H1 (cell line): ENCODE measurements around the gene ZBTB49. TPM values are rescaled to one million over a fixed set of nuclear protein-coding genes. Genes with fewer than 3 reads are reported as not detected.

ENCODE experiments used
- CTCF ChIA-PET: fragments of 300-600 bp; sonication (Branson Sonifier 250); formaldehyde crosslinking; loops from one replicate; lab custom pipeline; 2021; ENCODE audit not compliant: partially characterized antibody; lab: Charles Lee
- POLR2A ChIA-PET: fragments of 300-600 bp; sonication (Branson Sonifier 250); formaldehyde crosslinking; loops from one replicate; lab custom pipeline; 2021; ENCODE audit warnings: inconsistent platforms; ENCODE audit not compliant: partially characterized antibody; lab: Charles Lee
- DNase-seq, 2 experiments: peaks; one replicate each; pipeline versions ENCODE4 v3.0.0 to v3.0.0-alpha.2; 2010 to 2022; ENCODE audit warnings: low spot score in 2 of 2, low read depth in 1 of 2, mixed read lengths in 1 of 2
- FAIRE-seq: peaks from 2 replicates; lab custom pipeline; 2011; peaks lifted over from hg19 to GRCh38; lab: Jason Lieb, UNC
- H2AFZ ChIP-seq: 2 replicates; pipeline ENCODE4 v1.8.1; 2012; ENCODE audit warnings: low read length, inconsistent platforms
- H2AK5ac ChIP-seq: 2 replicates; pipeline ENCODE4 v1.6.1; 2013; ENCODE audit warnings: low read depth, low read length
- H2BK120ac ChIP-seq: replicated peaks from 2 replicates; pipeline ENCODE3; 2013; ENCODE audit warnings: low read depth, low read length, inconsistent platforms
- H2BK12ac ChIP-seq: 2 replicates; pipeline ENCODE4 v1.6.1; 2013; ENCODE audit warnings: low read depth, low read length
- H2BK15ac ChIP-seq: 2 replicates; pipeline ENCODE4 v1.6.1; 2013; ENCODE audit warnings: low read length
- H2BK20ac ChIP-seq: 2 replicates; pipeline ENCODE4 v1.6.1; 2013; ENCODE audit warnings: low read length
- H2BK5ac ChIP-seq: 2 replicates; pipeline ENCODE4 v1.6.1; 2013; ENCODE audit warnings: low read depth, low read length
- H3K14ac ChIP-seq: 2 replicates; pipeline ENCODE4 v1.6.1; 2013; ENCODE audit warnings: inconsistent platforms; ENCODE audit not compliant: insufficient read length
- H3K18ac ChIP-seq: 2 replicates; pipeline ENCODE4 v1.6.1; 2013; ENCODE audit warnings: low read length; ENCODE audit errors: extremely low read depth
- H3K23ac ChIP-seq: 2 replicates; pipeline ENCODE4 v1.6.1; 2013; ENCODE audit warnings: inconsistent platforms; ENCODE audit not compliant: insufficient read length
- H3K23me2 ChIP-seq: 2 replicates; pipeline ENCODE4 v1.6.1; 2013; ENCODE audit warnings: low read depth, low read length
- H3K27ac ChIP-seq: 2 replicates; pipeline ENCODE4 v1.6.1; 2011; ENCODE audit warnings: low read depth, low read length, inconsistent platforms
- H3K27me3 ChIP-seq, 4 experiments: replicated peaks in 1 of 4; 1 replicate in 1 of 4; 2 replicates in 3 of 4; pipeline versions ENCODE4 v1.6.1 to v1.8.1; 2011 to 2013; ENCODE audit warnings: low read length in 3 of 4, mild to moderate bottlenecking in 3 of 4, inconsistent platforms in 2 of 4, mixed read lengths in 2 of 4, moderate library complexity in 1 of 4; ENCODE audit not compliant: control insufficient read depth in 3 of 4, insufficient read depth in 3 of 4; ENCODE audit errors: extremely low read depth in 1 of 4
- H3K36me3 ChIP-seq, 4 experiments: 2 replicates each; pipeline versions ENCODE4 v1.6.1 to v1.8.1; 2011 to 2013; ENCODE audit warnings: mild to moderate bottlenecking in 4 of 4, low read length in 3 of 4, moderate library complexity in 2 of 4, control low read depth in 1 of 4, inconsistent platforms in 1 of 4; ENCODE audit not compliant: insufficient read depth in 4 of 4, control insufficient read depth in 2 of 4
- H3K4ac ChIP-seq: replicated peaks from 2 replicates; pipeline ENCODE3; 2013; ENCODE audit warnings: low read length, low read depth, mixed read lengths, inconsistent platforms; ENCODE audit not compliant: insufficient read length
- H3K4me1 ChIP-seq, 4 experiments: replicated peaks in 1 of 4; 1 replicate in 1 of 4; 2 replicates in 3 of 4; pipeline versions ENCODE4 v1.6.1 to v1.8.1; 2011 to 2013; ENCODE audit warnings: low read length in 3 of 4, inconsistent platforms in 2 of 4, mixed read lengths in 1 of 4; ENCODE audit not compliant: insufficient read depth in 4 of 4, control insufficient read depth in 3 of 4
- H3K4me2 ChIP-seq, 2 experiments: 2 replicates each; pipeline versions ENCODE4 v1.6.1 to v1.8.1; 2011 to 2013; ENCODE audit warnings: low read depth in 2 of 2, low read length in 2 of 2, control low read depth in 1 of 2, inconsistent platforms in 1 of 2, mild to moderate bottlenecking in 1 of 2; ENCODE audit not compliant: insufficient read depth in 1 of 2
- H3K4me3 ChIP-seq, 4 experiments: fragments of 200-600, 300-600 bp in 1 of 4; sonication (generic), shearing (Covaris generic), sonication (Bioruptor Twin) in 1 of 4; 2 replicates each; pipeline versions ENCODE4 v1.5.1 to v1.8.1; 2011 to 2016; ENCODE audit warnings: low read length in 4 of 4, low read depth in 3 of 4, control low read depth in 2 of 4, inconsistent platforms in 2 of 4, mild to moderate bottlenecking in 2 of 4, mixed read lengths in 1 of 4, moderate library complexity in 1 of 4; ENCODE audit not compliant: insufficient read depth in 2 of 4; ENCODE audit errors: extremely low read depth in 1 of 4
- H3K56ac ChIP-seq: replicated peaks from 2 replicates; pipeline ENCODE3; 2013; ENCODE audit warnings: low read depth, mild to moderate bottlenecking, mixed read lengths, low read length, inconsistent platforms; ENCODE audit not compliant: insufficient read length
- H3K79me1 ChIP-seq: 2 replicates; pipeline ENCODE4 v1.6.1; 2013; ENCODE audit warnings: low read depth, low read length, control low read depth
- H3K79me2 ChIP-seq, 2 experiments: 2 replicates each; pipeline versions ENCODE4 v1.6.1 to v1.8.1; 2012 to 2013; ENCODE audit warnings: low read length in 2 of 2, mild to moderate bottlenecking in 2 of 2, inconsistent platforms in 1 of 2; ENCODE audit not compliant: insufficient read depth in 2 of 2, control insufficient read depth in 1 of 2
- H3K9ac ChIP-seq, 4 experiments: replicated peaks in 1 of 4; 1 replicate in 1 of 4; 2 replicates in 3 of 4; pipeline versions ENCODE4 v1.6.1 to v1.8.1; 2011 to 2013; ENCODE audit warnings: low read depth in 3 of 4, low read length in 3 of 4, control low read depth in 2 of 4, mild to moderate bottlenecking in 2 of 4, moderate library complexity in 2 of 4, inconsistent platforms in 1 of 4; ENCODE audit errors: extremely low read depth in 1 of 4
- H3K9me3 ChIP-seq, 2 experiments: 2 replicates each; pipeline versions ENCODE4 v1.6.1 to v1.8.1; 2012 to 2013; ENCODE audit warnings: mild to moderate bottlenecking in 2 of 2, moderate library complexity in 2 of 2, control low read depth in 1 of 2, inconsistent platforms in 1 of 2, low read depth in 1 of 2, low read length in 1 of 2, mixed read lengths in 1 of 2; ENCODE audit not compliant: insufficient read depth in 2 of 2
- H4K20me1 ChIP-seq, 2 experiments: replicated peaks in 1 of 2; 2 replicates each; pipeline versions ENCODE3 to v1.8.1; 2011 to 2013; ENCODE audit warnings: inconsistent platforms in 2 of 2, low read length in 2 of 2, mild to moderate bottlenecking in 1 of 2; ENCODE audit not compliant: insufficient read depth in 2 of 2, control insufficient read depth in 1 of 2
- H4K5ac ChIP-seq: 2 replicates; pipeline ENCODE4 v1.6.1; 2013; ENCODE audit warnings: low read length, low read depth, mixed read lengths, inconsistent platforms; ENCODE audit not compliant: insufficient read length
- H4K8ac ChIP-seq: 2 replicates; pipeline ENCODE4 v1.8.0; 2013; ENCODE audit warnings: mild to moderate bottlenecking, moderate library complexity, low read length, inconsistent platforms; ENCODE audit not compliant: insufficient read depth; ENCODE audit errors: extremely low read depth
- H4K91ac ChIP-seq: replicated peaks from 2 replicates; pipeline ENCODE3; 2013; ENCODE audit warnings: low read length, mixed read lengths, inconsistent platforms; ENCODE audit not compliant: insufficient read length
- EGR1 ChIP-seq: IDR thresholded peaks from 2 replicates; pipeline ENCODE4 v1.6.1; 2011; ENCODE audit warnings: low read depth, low read length, borderline replicate concordance
- RFX5 ChIP-seq: IDR thresholded peaks from 2 replicates; pipeline ENCODE4 v1.6.1; 2011; ENCODE audit warnings: low read depth, low read length, improper control_type of control experiment, borderline replicate concordance
- SIN3A ChIP-seq, 2 experiments: IDR thresholded peaks in 1 of 2; conservative IDR thresholded peaks in 1 of 2; 2 replicates each; pipeline ENCODE4 v1.6.1; 2011 to 2012; ENCODE audit warnings: low read length in 2 of 2, improper control_type of control experiment in 1 of 2, low read depth in 1 of 2, mild to moderate bottlenecking in 1 of 2
- ZNF274 ChIP-seq: IDR thresholded peaks from 2 replicates; pipeline ENCODE4 v1.7.0; 2012; ENCODE audit warnings: low read length, borderline replicate concordance; ENCODE audit errors: extremely low read depth
- WGBS, 2 experiments: shearing (Covaris generic) in 1 of 2; methylation state at CpG; one replicate each; pipeline versions ENCODE4 v1.1.6 to v1.1.7; 2013 to 2015; ENCODE audit warnings: low lambda C conversion rate in 2 of 2, mixed read lengths in 2 of 2, inconsistent platforms in 1 of 2, low coverage in 1 of 2, missing lambda C conversion rate in 1 of 2; ENCODE audit not compliant: insufficient replicate concordance in 2 of 2, insufficient coverage in 1 of 2, insufficient read length in 1 of 2; ENCODE audit errors: extremely low coverage in 1 of 2, missing lambda C conversion rate in 1 of 2; 5-methylcytosine and 5-hydroxymethylcytosine counted together
- polyA plus RNA-seq, 7 experiments: library from polyadenylated mRNA; depleted of rRNA in 3 of 7; stranded (reverse) in 5 of 7; unstranded in 2 of 7; fragments of >200 nt in 5 of 7; fragments of 200-250 nt in 2 of 7; gene quantifications; 1 replicate in 5 of 7; 2 replicates in 1 of 7; 4 replicates in 1 of 7; pipeline versions ENCODE4 v1.2.1 to v1.2.3, GENCODE V29; 2011 to 2013; ENCODE audit warnings: missing spikeins in 2 of 7, mixed read lengths in 2 of 7
- total RNA-seq: library from RNA; stranded (reverse); fragmentation: NEBNext Ultra II Directional; extraction: Animal tissue kit (Norgen Biotek cat#: 25700); gene quantifications from 2 replicates; pipeline ENCODE4 v1.2.1, GENCODE V29; 2021

ZBTB49 gene
- total and polyA plus RNA-seq, 2 of the 8 experiments (the other 6 are each of a cell fraction or from before 2014, with no cell fraction given): 4.2 to 6.8 TPM

DNA sequence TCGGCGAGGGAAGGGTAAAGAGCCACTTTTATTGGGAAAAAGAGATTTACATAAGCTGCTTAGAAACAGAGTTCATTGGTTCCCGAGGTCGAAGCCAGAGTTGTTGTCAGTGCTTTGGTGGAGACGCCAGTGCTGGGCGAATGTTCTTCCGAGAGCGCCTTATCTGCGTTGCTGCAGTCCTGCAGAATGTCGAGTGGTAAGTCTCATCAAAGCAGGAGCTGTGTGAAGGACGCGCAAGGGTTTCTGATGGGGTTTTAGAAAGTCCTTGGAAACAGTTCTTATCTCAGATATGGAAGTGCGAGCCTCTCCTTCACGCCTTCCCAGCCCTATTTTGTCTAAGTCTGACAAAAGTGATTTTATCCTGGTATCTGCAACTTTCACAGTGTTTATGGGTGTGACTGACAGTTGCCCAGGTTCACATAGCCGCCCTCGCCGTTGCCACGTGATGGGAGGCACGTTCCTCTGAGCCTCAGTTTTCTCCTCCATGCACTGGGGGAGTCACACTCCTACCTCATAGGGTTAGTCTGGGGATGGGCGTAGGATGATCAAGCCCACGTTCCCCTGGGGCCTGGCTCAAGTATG, 49.5 kb downstream of the ZBTB49 start:
- ChIA-PET CTCF (interaction anchor here (0.5 to 1.4 kb wide), 4 partner anchors 12 to 72 kb away, joined by 3 to 5 read pairs (median 4); no protein-coding TSS in a partner anchor), POLR2A (no interaction called here)
- no peak overlapping the region for H3K14ac ChIP-seq
- no peak overlapping the region for H3K56ac ChIP-seq
- FAIRE-seq (no peak), DNase-seq (no peak)
- H2AFZ ChIP-seq: no peak overlapping the region
- no peaks in the 10 kb centered on the region for H3K27me3 ChIP-seq
- H3K23ac ChIP-seq: no peak overlapping the region
- no peaks in the 10 kb centered on the region for H3K79me1 ChIP-seq
- H3K4me1 ChIP-seq: no peaks in the 10 kb centered on the region
- H4K5ac ChIP-seq: no peak overlapping the region
- TF ChIP-seq RFX5: peak; percentile 62; the same call in 1 of the 2 replicates
- TF ChIP-seq EGR1: no peak
- no peak for TF ChIP-seq SIN3A (conservative IDR thresholded peaks at IDR 0.05 in 1 of 2, IDR thresholded peaks at IDR 0.05 in 1 of 2; ENCODE audit: low read depth in 1 of 2, low read length in 2 of 2)
- TF ChIP-seq ZNF274: no peak
- H3K23me2 ChIP-seq: no peaks in the 10 kb centered on the region
- H3K4ac ChIP-seq: no peak overlapping the region
- no peak overlapping the region for H3K9ac ChIP-seq
- H4K8ac ChIP-seq: no peak overlapping the region
- H2BK15ac ChIP-seq: no peak overlapping the region
- H2AK5ac ChIP-seq: no peak overlapping the region; the same call in 1 of the 2 replicates
- no peaks in the 10 kb centered on the region for H3K36me3 ChIP-seq
- H4K20me1 ChIP-seq: no peaks in the 10 kb centered on the region
- H3K4me2 ChIP-seq: no peak overlapping the region
- H3K27ac ChIP-seq: no peak overlapping the region
- no peak overlapping the region for H3K18ac ChIP-seq
- WGBS, 2 experiments: 87% methylated on average over 21 of the region's 21 CpGs; no CpG with 5 or more reads in 1 of the 2 experiments
- H3K9me3 ChIP-seq: peaks cover 0 to 4% of the 10 kb centered on the region in 2 experiments; a peak in 1 of 4 replicates
- no peak overlapping the region for H2BK12ac ChIP-seq
- H2BK20ac ChIP-seq: no peak overlapping the region
- H3K79me2 ChIP-seq: no peaks in the 10 kb centered on the region
- H2BK120ac ChIP-seq: no peak overlapping the region
- no peak overlapping the region for H2BK5ac ChIP-seq
- H4K91ac ChIP-seq: no peak overlapping the region
- H3K4me3 ChIP-seq: no peak overlapping the region
